Measurements from ENCODE around the gene PATZ1. TPM values are rescaled to one million over a fixed set of nuclear protein-coding genes. Genes with fewer than 3 reads are reported as not detected.

The PATZ1 gene
- total and polyA plus RNA-seq, 2 donors (not counting 3 experiments of a cell fraction or from before 2014, with no cell fraction given): 19.7 to 23.7 TPM

GRCh38 chr22:31347251-31348008 lies 1.3 kb upstream of the PATZ1 start:
- POLR2A ChIA-PET: no interaction called here
- TF ChIP-seq MYC (IDR thresholded peaks at IDR 0.05; ENCODE audit: low read depth, low read length) (no peak), POLR2A (IDR thresholded peaks at IDR 0.05; ENCODE audit: low read depth, low read length) (peak; percentile 77), CTCF (IDR thresholded peaks at IDR 0.05; ENCODE audit: extremely low read depth in 1 of 2, insufficient read depth in 1 of 2, low read depth in 1 of 2, low read length in 2 of 2) (no peak), FOS (IDR thresholded peaks at IDR 0.05; ENCODE audit: borderline replicate concordance, insufficient read depth, low read length) (no peak), POLR2AphosphoS5 (IDR thresholded peaks at IDR 0.05; ENCODE audit: insufficient read depth, low read depth, low read length) (no peak)
- no TSS peak for BruUV-seq (replicated peaks)
- peak overlapping the region; percentile 63 for H3K27ac ChIP-seq (ENCODE audit: insufficient read depth, low read depth, low read length)
- H3K4me1 ChIP-seq (ENCODE audit: control insufficient read depth, extremely low read depth, insufficient read depth, low read length): peaks cover 39% of the 10 kb centered on the region
- no peaks in the 10 kb centered on the region for H4K20me1 ChIP-seq (replicated peaks; ENCODE audit: control insufficient read depth, extremely low read depth, insufficient read depth, low read length)
- FAIRE-seq: peak; percentile 82
- H2AFZ ChIP-seq (ENCODE audit: low read depth, low read length): peak overlapping the region; percentile 69
- peak overlapping the region; percentile 82 for H3K4me2 ChIP-seq (ENCODE audit: insufficient read depth, low read length)
- H3K79me2 ChIP-seq (ENCODE audit: control insufficient read depth, insufficient read depth, low read length): peaks cover 19% of the 10 kb centered on the region
- H3K27me3 ChIP-seq (ENCODE audit: control insufficient read depth in 2 of 2, insufficient read depth in 2 of 2, low read length in 2 of 2): peaks cover 0 to 5% of the 10 kb centered on the region in 2 experiments
- DNase-seq (ENCODE audit: low read depth, low spot score): peak; percentile 68
- peak overlapping the region; percentile 54 to 75 (median 67) for H3K4me3 ChIP-seq (replicated peaks in 1 of 3; ENCODE audit: insufficient read depth in 1 of 3, low read depth in 1 of 3, low read length in 3 of 3)
- dilution Hi-C loops (cut with MboI; ENCODE audit: extremely low pct_ligation_motif_present, low sequenced_read_pairs): no loop called here
- H3K9ac ChIP-seq (replicated peaks; ENCODE audit: extremely low read depth, insufficient read depth, low read length): peak overlapping the region; percentile 79
- intact Hi-C loops (cut with micrococcal nuclease): loop anchor here (1.0 to 2.0 kb wide), 2 partner anchors 52 to 283 kb away; partner anchors contain the start of gene DRG1
- H3K9me3 ChIP-seq (replicated peaks; ENCODE audit: control insufficient read depth, insufficient read depth, low read length): no peaks in the 10 kb centered on the region
- CTCF ChIA-PET: interaction anchor here (0.6 to 2.6 kb wide), 5 partner anchors 12 to 52 kb away, joined by 3 to 9 read pairs (median 4); partner anchors contain the start of gene DRG1
- H3K36me3 ChIP-seq (ENCODE audit: control insufficient read depth in 2 of 2, extremely low read depth in 1 of 2, insufficient read depth in 2 of 2, low read length in 2 of 2): peaks cover 0 to 4% of the 10 kb centered on the region in 2 experiments
- H3K9me1 ChIP-seq (replicated peaks; ENCODE audit: control insufficient read depth, extremely low read depth, insufficient read depth, low read length): no peaks in the 10 kb centered on the region
